ENCODE data around the gene NTRK2.

Gene NTRK2

GRCh38 chr9:84937180-84937579 lies 267.7 kb downstream of the NTRK2 start:
- DNase-seq (ENCODE audit: low read depth, low spot score) = no peak

- DNase-seq (ENCODE audit: low read depth, low spot score) = no peak
Observed at GRCh38 chr9:84937581-84937980, 268.1 kb downstream of the NTRK2 start.

GRCh38 chr9:84939774-84940173 lies 270.2 kb downstream of the NTRK2 start:
- no peak for DNase-seq (ENCODE audit: low read depth, low spot score)

- DNase-seq (ENCODE audit: low read depth, low spot score) = no peak
Observed at GRCh38 chr9:84940294-84940693, 270.8 kb downstream of the NTRK2 start.

GRCh38 chr9:84941792-84942191 lies 272.3 kb downstream of the NTRK2 start:
- DNase-seq (ENCODE audit: low read depth, low spot score) = no peak

GRCh38 chr9:84943482-84944050 lies 274.0 kb downstream of the NTRK2 start:
- no peak for DNase-seq (ENCODE audit: low read depth, low spot score)

- DNase-seq (ENCODE audit: low read depth, low spot score) = no peak
Observed at GRCh38 chr9:84945878-84946538, 276.5 kb downstream of the NTRK2 start.

GRCh38 chr9:84947412-84947972 lies 278.0 kb downstream of the NTRK2 start:
- no peak for DNase-seq (ENCODE audit: low read depth, low spot score)

- no peak for DNase-seq (ENCODE audit: low read depth, low spot score)
Observed at GRCh38 chr9:84949258-84949657, 279.7 kb downstream of the NTRK2 start.

- no peak for DNase-seq (ENCODE audit: low read depth, low spot score)
Observed at GRCh38 chr9:84949971-84950370, 280.4 kb downstream of the NTRK2 start.

GRCh38 chr9:84950879-84951811 lies 281.6 kb downstream of the NTRK2 start:
- no peak for DNase-seq (ENCODE audit: low read depth, low spot score)

GRCh38 chr9:84953252-84953773 lies 283.8 kb downstream of the NTRK2 start:
- DNase-seq (ENCODE audit: low read depth, low spot score) = no peak

GRCh38 chr9:84953797-84954705 lies 284.5 kb downstream of the NTRK2 start:
- DNase-seq (ENCODE audit: low read depth, low spot score) = no peak

- no peak for DNase-seq (ENCODE audit: low read depth, low spot score)
Observed at GRCh38 chr9:84955155-84955554, 285.6 kb downstream of the NTRK2 start.

- no peak for DNase-seq (ENCODE audit: low read depth, low spot score)
Observed at GRCh38 chr9:84955971-84956370, 286.4 kb downstream of the NTRK2 start.

GRCh38 chr9:84959339-84959738 lies 289.8 kb downstream of the NTRK2 start:
- DNase-seq (ENCODE audit: low read depth, low spot score) = no peak

- no peak for DNase-seq (ENCODE audit: low read depth, low spot score)
Observed at GRCh38 chr9:84966876-84967830, 297.6 kb downstream of the NTRK2 start.

GRCh38 chr9:84969084-84969483 lies 299.6 kb downstream of the NTRK2 start:
- no peak for DNase-seq (ENCODE audit: low read depth, low spot score)

GRCh38 chr9:84969736-84970135 lies 300.2 kb downstream of the NTRK2 start:
- no peak for DNase-seq (ENCODE audit: low read depth, low spot score)

GRCh38 chr9:84970432-84970831 lies 300.9 kb downstream of the NTRK2 start:
- DNase-seq (ENCODE audit: low read depth, low spot score) = no peak

Measured in activated naive CD8-positive, alpha-beta T cell treated with anti-CD3 and anti-CD28 coated beads, Interleukin-2, amount 50 U/mL, for 16 hours (primary cell).